ENCODE measurements around the gene LRRC17. TPM values are rescaled to one million over a fixed set of nuclear protein-coding genes. Genes with fewer than 3 reads are reported as not detected.

The LRRC17 gene
- total and polyA plus RNA-seq, 9 of the 15 experiments (the other 6 are each of a cell fraction or from before 2014, with no cell fraction given): 0.03 to 0.18 (median 0.12) TPM; not detected in 5

- CTCF ChIA-PET (ENCODE audit: low intra/inter-chr PET ratio): no interaction called here
Observed at GRCh38 chr7:102938679-102939078, 25.9 kb downstream of the LRRC17 start.

More at GRCh38 chr7:102938679-102939078, 25.9 kb downstream of the LRRC17 start:
- 33% methylated on average over 1 of the region's 1 CpG for WGBS (ENCODE audit: insufficient coverage, low coverage, missing lambda C conversion rate)
- H3K9me3 ChIP-seq (replicated peaks; ENCODE audit: control insufficient read depth, insufficient read depth, low read depth, low read length): no peaks in the 10 kb centered on the region
- TF ChIP-seq KHSRP (IDR thresholded peaks at IDR 0.05): no peak
- TF ChIP-seq RBM14 (IDR thresholded peaks at IDR 0.05; ENCODE audit: borderline replicate concordance, insufficient read depth, low read depth, low read length): no peak
- no peak for TF ChIP-seq XRCC3 (IDR thresholded peaks at IDR 0.05)
- TF ChIP-seq ZNF316 (IDR thresholded peaks at IDR 0.05): 0 out of 2 replicates have a peak, but pooled peaks have one; percentile 14
- no peak for TF ChIP-seq LARP7 (IDR thresholded peaks at IDR 0.05)
- no peak for TF ChIP-seq PCBP2 (IDR thresholded peaks at IDR 0.05; ENCODE audit: low read depth, low read length, poor library complexity, severe bottlenecking)
- TF ChIP-seq ZNF395 (CRISPR knock-in tag; IDR thresholded peaks at IDR 0.05): no peak
- TF ChIP-seq RFX1 (IDR thresholded peaks at IDR 0.05): no peak
- no peak overlapping the region for H3K9ac ChIP-seq (ENCODE audit: insufficient read depth in 1 of 2, low read depth in 2 of 2, low read length in 2 of 2)
- FAIRE-seq (no peak), ATAC-seq (no peak), DNase-seq (ENCODE audit: extremely low read depth in 1 of 4, low spot score in 3 of 4) (no peak)
- no peak overlapping the region for H2AFZ ChIP-seq (ENCODE audit: low read depth, low read length)
- no peak overlapping the region for H3K4me3 ChIP-seq
- in situ Hi-C loops (cut with MboI) (no loop called here), intact Hi-C loops (cut with micrococcal nuclease) (no loop called here)
- POLR2A ChIA-PET: interaction anchor here (0.9 to 4.0 kb wide), 3 partner anchors 8 to 12 kb away, joined by 3 to 21 read pairs (median 4); no protein-coding TSS in a partner anchor
- no peaks in the 10 kb centered on the region for H3K9me1 ChIP-seq (ENCODE audit: control insufficient read depth, insufficient read depth, low read length)
- no peaks in the 10 kb centered on the region for H4K20me1 ChIP-seq (replicated peaks; ENCODE audit: control insufficient read depth, insufficient read depth, low read length)
- no peaks in the 10 kb centered on the region for H3K27me3 ChIP-seq (ENCODE audit: control insufficient read depth in 2 of 2, insufficient read depth in 2 of 2, low read length in 2 of 2)
- peaks cover 3% of the 10 kb centered on the region; the same call in 2 of the 3 replicates for H3K36me3 ChIP-seq (ENCODE audit: control insufficient read depth, insufficient read depth, low read length)
- peaks cover 3 to 19% of the 10 kb centered on the region in 2 experiments for H3K4me1 ChIP-seq (replicated peaks in 1 of 2; ENCODE audit: control insufficient read depth in 2 of 2, insufficient read depth in 2 of 2, low read length in 2 of 2)
- H3K4me2 ChIP-seq (ENCODE audit: insufficient read depth, low read length): no peak overlapping the region
- H3K79me2 ChIP-seq (ENCODE audit: control insufficient read depth, insufficient read depth, low read length): peaks cover 56% of the 10 kb centered on the region
- no TSS peak for BruUV-seq (replicated peaks)
- no peak overlapping the region for H3K27ac ChIP-seq (ENCODE audit: extremely low read depth, low read depth, low read length)
